ENCODE results near the gene LGSN. TPM values are rescaled to one million over a fixed set of nuclear protein-coding genes. Genes with fewer than 3 reads are reported as not detected.

Gene LGSN
- total RNA-seq, 1 donor from 2014 or later: not detected

DNA sequence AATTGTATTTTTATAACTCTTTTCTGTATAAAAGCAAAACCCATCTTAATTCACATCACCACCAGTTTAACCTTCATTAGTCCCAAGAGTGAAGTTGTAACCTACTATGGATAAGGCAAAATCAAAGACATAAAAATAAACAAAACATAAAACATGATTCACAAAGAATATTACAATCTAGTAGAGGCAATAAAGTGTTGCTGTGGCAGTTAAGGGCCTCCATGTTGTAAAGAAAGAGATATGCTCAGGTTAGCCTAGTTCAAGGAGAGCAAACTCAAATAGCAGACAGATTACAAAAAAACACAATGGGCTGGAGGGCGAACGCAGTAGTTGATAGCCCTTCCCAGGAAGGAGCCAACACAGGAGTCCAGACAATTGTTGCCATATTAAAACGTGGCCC lies 13.4 kb downstream of the LGSN start:
- no peak overlapping the region for H3K27ac Mint-ChIP-seq (ENCODE audit: unreplicated experiment)
- H3K27me3 Mint-ChIP-seq (ENCODE audit: low read depth): no peaks in the 10 kb centered on the region
- H3K4me1 Mint-ChIP-seq: no peaks in the 10 kb centered on the region
- no peaks in the 10 kb centered on the region for H3K9me3 Mint-ChIP-seq
- no peak for DNase-seq (ENCODE audit: low read depth, low spot score)
- H3K4me3 Mint-ChIP-seq: no peak overlapping the region
- TF ChIP-seq, protein P1, sequence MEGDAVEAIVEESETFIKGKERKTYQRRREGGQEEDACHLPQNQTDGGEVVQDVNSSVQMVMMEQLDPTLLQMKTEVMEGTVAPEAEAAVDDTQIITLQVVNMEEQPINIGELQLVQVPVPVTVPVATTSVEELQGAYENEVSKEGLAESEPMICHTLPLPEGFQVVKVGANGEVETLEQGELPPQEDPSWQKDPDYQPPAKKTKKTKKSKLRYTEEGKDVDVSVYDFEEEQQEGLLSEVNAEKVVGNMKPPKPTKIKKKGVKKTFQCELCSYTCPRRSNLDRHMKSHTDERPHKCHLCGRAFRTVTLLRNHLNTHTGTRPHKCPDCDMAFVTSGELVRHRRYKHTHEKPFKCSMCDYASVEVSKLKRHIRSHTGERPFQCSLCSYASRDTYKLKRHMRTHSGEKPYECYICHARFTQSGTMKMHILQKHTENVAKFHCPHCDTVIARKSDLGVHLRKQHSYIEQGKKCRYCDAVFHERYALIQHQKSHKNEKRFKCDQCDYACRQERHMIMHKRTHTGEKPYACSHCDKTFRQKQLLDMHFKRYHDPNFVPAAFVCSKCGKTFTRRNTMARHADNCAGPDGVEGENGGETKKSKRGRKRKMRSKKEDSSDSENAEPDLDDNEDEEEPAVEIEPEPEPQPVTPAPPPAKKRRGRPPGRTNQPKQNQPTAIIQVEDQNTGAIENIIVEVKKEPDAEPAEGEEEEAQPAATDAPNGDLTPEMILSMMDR (conservative IDR thresholded peaks at IDR 0.05): no peak
- H3K36me3 Mint-ChIP-seq (ENCODE audit: low read depth): no peaks in the 10 kb centered on the region

DNA sequence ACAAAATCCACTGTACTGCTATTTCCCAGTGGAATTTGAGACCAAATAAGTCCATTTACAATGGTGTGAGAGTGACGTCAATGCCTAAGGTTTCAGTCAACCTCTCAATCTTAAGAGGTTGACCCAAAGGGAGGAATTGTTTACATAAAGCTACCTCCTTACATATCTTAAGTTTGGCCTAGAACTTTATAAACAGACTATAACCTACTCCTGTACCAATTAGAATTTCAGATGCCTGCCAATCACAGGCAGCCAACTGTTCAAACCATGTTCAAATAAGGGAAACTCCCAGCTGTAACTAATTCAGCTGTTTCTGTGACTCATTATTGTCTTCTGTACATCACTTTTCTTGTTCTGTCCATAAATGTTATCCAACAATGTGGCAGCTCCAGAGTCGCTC lies 14.5 kb downstream of the LGSN start:
- TF ChIP-seq, protein P1 (conservative IDR thresholded peaks at IDR 0.05): no peak

DNA sequence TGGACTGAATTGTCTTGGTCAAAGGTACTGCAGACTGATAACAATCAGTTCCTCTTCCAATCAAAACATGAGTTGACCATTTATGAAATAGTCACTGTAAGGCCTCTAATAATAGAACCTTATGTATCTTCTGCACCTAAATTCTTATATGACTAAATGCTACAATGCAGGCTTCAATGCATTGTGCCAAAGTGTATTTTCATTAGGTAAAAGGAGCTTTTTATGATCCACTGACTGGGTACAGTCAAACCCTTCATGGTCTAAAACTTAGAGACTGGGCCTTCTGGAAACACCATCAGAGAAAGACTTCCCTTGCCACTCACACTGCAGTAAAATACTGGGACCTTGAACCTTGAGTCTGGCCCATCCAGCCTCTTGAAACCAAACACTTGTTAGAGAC lies 16.3 kb downstream of the LGSN start:
- Mint-ChIP-seq H3K4me1 (no peaks in the 10 kb centered on the region), H3K9me3 (peaks cover 2% of the 10 kb centered on the region), H3K27me3 (ENCODE audit: low read depth) (no peaks in the 10 kb centered on the region), H3K27ac (ENCODE audit: unreplicated experiment) (no peak overlapping the region), H3K36me3 (ENCODE audit: low read depth) (no peaks in the 10 kb centered on the region), H3K4me3 (no peak overlapping the region)
- DNase-seq (ENCODE audit: low read depth, low spot score): no peak
- TF ChIP-seq, protein P1 (conservative IDR thresholded peaks at IDR 0.05): no peak

More for the DNA sequence above, 14.5 kb downstream of the LGSN start:
- Mint-ChIP-seq H3K36me3 (ENCODE audit: low read depth) (no peaks in the 10 kb centered on the region), H3K27ac (ENCODE audit: unreplicated experiment) (no peak overlapping the region), H3K27me3 (ENCODE audit: low read depth) (no peaks in the 10 kb centered on the region), H3K9me3 (no peaks in the 10 kb centered on the region), H3K4me3 (no peak overlapping the region), H3K4me1 (no peaks in the 10 kb centered on the region)
- DNase-seq (ENCODE audit: low read depth, low spot score): no peak

DNA sequence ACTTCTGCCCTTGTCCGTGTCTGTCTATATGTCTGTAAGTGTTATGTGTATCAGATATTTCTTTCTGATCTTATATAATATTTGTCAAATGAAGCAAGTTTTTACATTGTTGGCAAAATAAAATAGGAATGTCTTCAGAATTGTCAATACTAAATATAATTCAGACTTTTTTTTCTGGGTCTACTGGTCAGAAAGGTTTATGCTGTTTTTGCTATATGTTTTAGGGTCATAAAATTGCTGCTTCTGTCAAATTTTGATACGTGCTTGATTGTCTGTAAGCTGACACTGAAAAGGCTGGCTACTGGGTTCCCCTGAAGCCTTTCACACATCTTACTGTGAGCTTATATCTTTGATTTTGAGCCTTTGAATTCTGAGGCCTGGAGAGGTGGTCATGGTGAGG lies 20.1 kb downstream of the LGSN start:
- no peak overlapping the region for H3K27ac Mint-ChIP-seq (ENCODE audit: unreplicated experiment)
- DNase-seq (ENCODE audit: low read depth, low spot score): no peak
- no peak overlapping the region for H3K4me3 Mint-ChIP-seq

DNA sequence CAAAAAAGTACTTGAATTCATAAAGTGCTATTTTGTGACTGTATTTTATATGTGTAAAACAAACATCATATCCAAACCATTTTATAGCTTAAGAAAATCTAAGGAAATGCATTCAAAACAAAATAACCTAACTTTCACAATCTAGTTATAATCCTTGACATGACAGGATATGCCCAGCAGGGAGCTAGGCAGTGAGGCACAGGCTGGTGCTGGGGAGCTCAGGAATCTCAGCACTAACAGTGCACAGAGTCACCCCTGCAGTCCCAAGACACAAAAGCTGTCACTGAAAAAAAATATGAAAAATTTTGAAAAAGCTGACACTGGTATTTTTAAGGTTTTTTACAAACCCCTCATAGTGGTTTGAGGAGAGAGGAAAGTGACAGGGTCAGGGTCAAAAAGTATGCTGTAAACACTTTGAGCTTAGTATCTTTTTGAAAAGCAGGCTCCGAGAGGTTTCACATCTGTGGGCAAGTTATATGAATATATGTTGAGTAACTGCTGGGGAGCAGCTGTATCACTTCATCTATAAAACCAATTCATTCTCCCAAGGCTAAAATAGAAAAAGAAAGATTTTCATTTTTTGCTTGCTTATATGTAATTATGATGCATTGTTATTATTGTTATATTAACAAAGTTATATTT lies 24.1 kb downstream of the LGSN start:
- Mint-ChIP-seq H3K27ac (ENCODE audit: unreplicated experiment) (no peak overlapping the region), H3K4me1 (no peaks in the 10 kb centered on the region), H3K4me3 (no peak overlapping the region), H3K36me3 (ENCODE audit: low read depth) (no peaks in the 10 kb centered on the region), H3K9me3 (peaks cover 2% of the 10 kb centered on the region), H3K27me3 (ENCODE audit: low read depth) (no peaks in the 10 kb centered on the region)
- TF ChIP-seq, protein P1 (conservative IDR thresholded peaks at IDR 0.05): peak; percentile 41
- DNase-seq (ENCODE audit: low read depth, low spot score): no peak

More for the DNA sequence above, 20.1 kb downstream of the LGSN start:
- Mint-ChIP-seq H3K9me3 (peaks cover 2% of the 10 kb centered on the region), H3K36me3 (ENCODE audit: low read depth) (no peaks in the 10 kb centered on the region), H3K4me1 (no peaks in the 10 kb centered on the region), H3K27me3 (ENCODE audit: low read depth) (no peaks in the 10 kb centered on the region)
- TF ChIP-seq, protein P1 (conservative IDR thresholded peaks at IDR 0.05): no peak
